SKM-1 (cell line): ENCODE data around the gene SLC37A1.

Source experiments
- DNase-seq: peaks from one replicate; lab custom pipeline; 2025; ENCODE audit not compliant: unreplicated experiment; lab: John Stamatoyannopoulos, UW

The SLC37A1 gene

DNA sequence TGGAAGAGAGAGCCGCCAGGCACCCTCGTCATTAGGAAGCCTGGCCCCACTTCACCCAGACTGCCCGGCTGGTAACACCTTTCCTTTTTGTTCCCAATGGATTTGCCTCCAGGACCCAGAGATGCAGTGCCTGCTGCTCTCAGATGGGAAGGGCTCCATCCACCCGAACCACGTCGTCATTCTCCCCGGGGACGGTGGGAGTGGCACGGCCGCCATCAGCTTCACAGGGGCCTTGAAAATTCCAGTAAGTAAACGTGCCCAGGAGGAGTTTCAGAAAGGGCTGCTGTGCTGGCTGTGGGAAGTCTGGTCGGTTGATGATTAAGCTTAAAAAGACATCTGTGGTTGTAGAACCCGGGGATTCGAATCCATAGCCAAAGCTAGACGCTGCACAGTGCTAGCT, 45.2 kb downstream of the SLC37A1 start:
- DNase-seq, result no peak

- DNase-seq, result no peak
Observed at GRCh38 chr21:42559326-42559725, 45.7 kb downstream of the SLC37A1 start.

GRCh38 chr21:42560517-42561179, 47.0 kb downstream of the SLC37A1 start:
- DNase-seq, result no peak

DNA sequence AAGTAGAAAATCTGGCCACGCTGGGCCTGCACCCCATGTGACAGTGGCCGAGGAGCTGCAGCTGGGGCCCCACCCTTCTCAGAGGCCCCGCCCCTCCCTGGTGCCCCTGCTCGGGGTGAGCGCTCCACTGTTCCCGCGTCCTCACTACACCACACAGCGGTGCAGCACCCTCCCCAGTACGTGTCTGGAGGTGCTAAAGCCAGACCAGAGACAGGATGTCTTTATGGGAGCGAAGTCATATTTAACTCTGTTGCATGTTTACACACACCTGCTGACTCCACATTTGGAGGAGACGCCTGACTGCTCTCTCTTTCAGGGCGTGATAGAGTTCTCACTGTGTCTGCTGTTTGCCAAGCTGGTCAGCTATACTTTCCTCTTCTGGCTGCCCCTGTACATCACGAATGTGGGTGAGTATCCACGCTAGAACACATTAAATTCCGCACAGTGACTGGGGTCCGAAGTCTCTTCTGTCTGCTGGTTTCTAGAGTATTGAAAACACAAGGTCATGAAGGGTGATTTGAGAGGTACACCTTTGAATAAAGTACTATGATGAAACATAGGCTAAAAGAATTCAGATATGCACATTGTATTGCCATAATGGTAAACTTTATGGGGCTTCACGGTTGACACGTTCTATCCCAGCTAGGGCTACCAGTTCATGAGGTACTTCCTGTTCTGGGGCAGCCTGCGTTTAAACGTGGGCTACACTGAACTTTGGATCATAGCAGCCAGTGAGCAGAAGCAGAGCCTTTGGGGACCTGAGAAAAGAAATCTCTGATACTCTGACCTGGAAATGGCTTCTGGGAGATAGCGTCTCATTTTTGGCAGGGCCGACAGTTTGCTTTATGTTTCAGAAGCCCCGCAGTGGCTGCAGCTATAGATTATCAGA, 48.4 kb downstream of the SLC37A1 start:
- no peak for DNase-seq

GRCh38 chr21:42562816-42563215, 49.2 kb downstream of the SLC37A1 start:
- no peak for DNase-seq

DNA sequence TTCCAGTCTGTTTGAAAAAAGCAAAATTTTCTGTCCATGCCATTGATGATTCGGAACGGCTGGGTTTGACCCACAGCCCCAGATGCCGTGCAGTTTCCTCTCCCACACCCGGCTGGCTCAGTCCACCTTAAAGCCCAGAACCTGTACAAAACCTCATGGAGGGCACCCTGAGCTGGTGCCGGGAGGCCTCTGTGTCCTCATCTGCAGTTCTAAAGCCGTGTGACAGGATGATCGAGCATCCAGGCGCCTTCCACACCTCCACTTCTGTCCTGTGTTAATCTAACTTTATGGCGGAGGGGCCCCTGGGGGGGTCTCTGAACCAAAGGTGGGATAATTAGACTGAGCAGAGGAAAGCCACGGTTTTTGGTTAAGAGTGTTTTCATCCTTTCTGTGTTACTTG, 49.6 kb downstream of the SLC37A1 start:
- DNase-seq, result no peak

GRCh38 chr21:42563686-42564085, 50.0 kb downstream of the SLC37A1 start:
- no peak for DNase-seq

DNA sequence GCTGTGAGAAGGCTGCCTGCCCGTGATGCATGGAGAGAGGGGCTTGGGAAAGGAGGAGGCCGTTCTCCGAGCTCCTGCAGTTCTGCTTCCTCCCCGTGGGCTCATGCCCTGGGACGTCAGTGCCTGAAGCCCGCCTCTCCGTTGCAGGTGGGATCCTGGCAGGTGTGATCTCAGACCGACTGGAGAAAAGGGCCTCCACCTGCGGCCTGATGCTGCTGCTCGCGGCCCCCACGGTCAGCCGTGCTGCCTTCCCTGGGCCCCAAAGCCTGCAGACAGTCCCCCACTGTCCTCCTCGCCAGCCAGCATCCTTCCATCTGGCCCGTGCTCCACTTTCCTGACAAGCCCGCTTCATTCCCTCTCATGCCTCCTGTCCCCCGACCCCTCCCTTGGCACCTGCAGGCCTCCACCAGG, 50.9 kb downstream of the SLC37A1 start:
- DNase-seq, result no peak

DNA sequence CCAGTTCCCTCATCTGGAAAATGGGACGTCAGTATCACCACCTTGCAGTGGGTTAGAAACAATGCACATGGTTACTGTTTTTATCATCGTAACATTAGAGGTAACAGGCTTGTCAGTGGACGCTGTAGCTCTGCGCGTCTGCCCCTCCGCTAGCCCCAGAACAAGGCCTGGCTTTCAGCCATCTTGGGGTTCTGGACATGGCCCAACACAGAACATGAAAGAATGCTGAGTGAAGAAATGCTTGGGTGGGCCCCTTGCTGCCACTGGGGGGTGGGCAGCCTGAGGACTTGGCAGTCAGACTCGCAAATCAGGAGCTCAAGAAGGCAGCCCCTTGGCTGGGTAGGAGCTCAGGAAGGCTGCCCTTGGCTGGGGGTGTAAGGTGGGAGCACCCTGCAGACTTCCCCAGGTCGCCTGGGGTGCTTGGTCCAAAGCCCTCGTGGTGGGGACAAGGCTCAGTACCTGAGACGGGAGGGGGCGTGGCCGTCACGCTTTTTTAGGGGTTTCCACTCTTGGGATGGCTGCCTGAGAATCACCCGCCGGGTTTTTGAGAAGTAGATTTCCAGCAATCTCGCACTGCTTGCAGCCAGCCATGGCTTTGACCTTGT, 51.7 kb downstream of the SLC37A1 start:
- DNase-seq, result no peak

- DNase-seq, result no peak
Observed at GRCh38 chr21:42565886-42566523, 52.4 kb downstream of the SLC37A1 start.

DNA sequence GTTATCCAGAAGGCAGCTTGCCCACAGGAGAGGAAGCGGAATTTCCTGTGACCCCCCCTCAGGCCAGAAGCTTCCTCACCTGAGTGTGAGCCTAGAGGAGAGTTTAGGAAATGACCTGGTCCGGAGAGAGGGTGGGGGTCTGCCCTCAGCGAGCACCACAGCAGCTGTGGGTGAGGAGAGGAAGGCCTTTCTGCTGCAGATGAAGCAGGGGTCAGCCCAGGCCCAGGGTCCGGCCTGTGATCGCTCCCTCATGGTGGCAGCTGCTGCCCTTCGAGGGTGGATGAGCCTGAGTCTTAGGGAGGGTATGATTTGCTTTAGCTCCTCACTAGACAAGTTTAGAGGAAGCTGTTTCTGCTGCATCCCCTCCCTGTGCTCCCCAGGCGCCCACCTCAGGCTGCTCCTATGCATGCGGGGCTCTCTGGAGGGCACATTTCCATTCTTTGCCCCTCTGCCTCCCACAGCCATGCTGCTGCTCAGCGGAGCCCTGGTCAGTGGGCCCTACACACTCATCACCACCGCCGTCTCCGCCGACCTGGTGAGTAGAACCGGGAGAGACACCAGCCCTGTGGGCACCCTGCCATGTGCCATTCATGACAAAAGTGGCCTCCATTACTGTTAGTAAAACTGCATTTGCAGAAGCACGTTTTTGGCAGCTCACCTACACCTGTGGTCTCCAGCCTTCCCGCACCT, 53.0 kb downstream of the SLC37A1 start:
- DNase-seq, result no peak

DNA sequence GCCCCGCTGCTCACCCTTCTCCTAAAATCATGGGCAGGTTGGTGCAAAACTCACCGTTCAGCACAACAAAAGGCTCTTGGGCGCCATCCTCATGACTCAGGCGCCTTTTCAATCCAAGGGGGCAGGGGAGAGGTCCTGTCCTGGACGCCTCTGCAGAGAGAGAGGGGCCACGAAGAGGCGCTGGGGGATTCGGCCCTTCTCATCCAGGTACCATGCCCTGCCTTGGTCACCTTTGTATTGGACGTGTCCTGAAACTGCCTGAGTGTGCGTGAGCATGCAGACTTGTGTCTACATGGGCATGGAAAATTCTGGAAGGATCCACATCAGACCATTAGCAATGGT, 53.5 kb downstream of the SLC37A1 start:
- DNase-seq, result no peak

DNA sequence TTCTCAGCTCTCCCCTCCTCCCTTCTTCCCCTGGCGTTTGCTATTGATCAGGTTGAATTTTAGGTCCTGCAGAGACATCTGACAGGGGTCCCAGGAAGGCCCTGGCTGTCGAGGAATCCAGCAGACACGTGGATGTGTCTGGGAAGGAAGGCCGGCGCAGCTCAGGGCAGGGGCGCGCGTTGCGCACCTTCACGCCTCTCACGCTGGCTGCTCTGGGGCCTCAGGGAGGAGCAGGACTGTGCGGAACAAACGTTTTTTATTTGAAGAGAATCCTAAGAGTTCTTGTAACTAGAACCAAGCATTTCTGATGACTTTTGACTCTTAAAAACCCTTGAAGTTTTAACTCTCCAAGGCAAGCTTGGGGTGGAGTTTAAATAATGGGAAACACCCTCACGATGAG, 54.2 kb downstream of the SLC37A1 start:
- DNase-seq, result no peak

GRCh38 chr21:42568376-42568775, 54.7 kb downstream of the SLC37A1 start:
- no peak for DNase-seq

- no peak for DNase-seq
Observed at GRCh38 chr21:42568866-42569731, 55.4 kb downstream of the SLC37A1 start.

- no peak for DNase-seq
Observed at GRCh38 chr21:42569732-42570301, 56.2 kb downstream of the SLC37A1 start.

GRCh38 chr21:42570362-42570761, 56.7 kb downstream of the SLC37A1 start:
- DNase-seq, result no peak

DNA sequence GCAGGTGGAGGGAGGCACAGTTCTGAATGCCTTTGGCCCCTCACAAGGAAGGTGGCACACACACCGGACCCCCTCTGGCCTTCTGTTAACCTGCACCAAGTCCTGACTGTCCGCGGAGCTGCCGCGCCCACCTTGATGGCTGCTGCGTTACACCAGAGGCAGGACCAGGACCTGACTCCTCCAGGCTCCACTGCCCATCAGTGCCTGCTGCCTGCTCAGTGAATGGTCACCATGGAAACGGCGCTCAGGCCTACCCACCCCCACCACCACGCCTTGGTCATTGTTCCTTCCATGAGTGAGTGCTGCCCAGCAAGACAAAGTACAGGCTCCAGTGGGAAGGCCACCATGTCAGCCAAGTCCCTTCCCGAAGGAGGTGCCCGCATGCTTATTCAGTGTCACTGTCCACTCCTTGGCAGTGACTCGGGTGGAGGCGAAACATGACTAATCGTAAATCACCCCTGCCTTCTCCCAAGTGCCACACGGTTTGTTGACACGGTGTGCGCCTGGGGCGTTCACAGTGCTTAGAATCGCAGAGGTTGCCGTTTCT, 57.3 kb downstream of the SLC37A1 start:
- DNase-seq, result no peak

DNA sequence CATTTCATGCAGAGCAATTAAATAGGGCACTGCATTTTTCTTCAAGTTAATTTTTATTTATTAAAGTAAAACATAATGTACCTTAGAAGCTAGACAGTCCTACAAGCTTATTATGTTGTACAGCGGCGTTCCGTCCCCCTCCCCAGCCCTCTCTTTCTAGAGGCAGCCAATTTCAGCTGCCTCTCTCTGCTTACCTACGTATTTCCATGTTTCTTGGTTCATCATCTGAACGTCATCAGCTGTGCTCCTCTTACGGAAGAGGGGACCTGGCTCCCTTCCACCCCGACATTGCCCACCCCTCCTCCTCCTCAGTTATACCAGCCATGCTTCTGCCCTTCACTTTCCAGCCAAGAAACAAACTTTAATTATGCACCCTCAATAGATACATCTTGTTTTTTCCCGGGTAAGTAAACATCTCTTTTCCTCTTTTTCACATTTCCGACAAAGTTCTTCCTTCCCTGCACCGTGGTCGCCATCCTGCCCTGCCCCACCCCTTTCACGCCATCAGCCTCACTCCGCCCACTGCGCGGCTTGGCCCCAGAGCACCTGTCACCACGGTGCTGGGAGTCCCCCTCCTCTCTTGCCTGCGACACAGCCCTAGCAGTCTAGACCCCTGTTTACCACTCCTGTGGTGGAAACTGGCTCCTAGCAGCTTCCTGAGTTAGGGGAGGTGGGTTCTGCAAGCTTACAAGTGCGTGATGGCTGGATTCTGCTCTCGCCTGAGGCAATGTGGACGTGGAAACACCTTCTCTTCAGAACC, 57.9 kb downstream of the SLC37A1 start:
- no peak for DNase-seq
